DOHH2 (cell line): Measurements from ENCODE around the gene FBRSL1.
"Not testable (repeated sequence)": the region's sequence is repeated elsewhere in the genome, so short reads cannot be mapped to it uniquely, and the experiment has no call there.

ENCODE experiments used
- H3F3A ChIP-seq: fragments of 200-600 bp; sonication (generic), shearing (Covaris generic); 2 replicates; pipeline ENCODE4 v1.6.0; 2016; ENCODE audit warnings: antibody characterized with exemption, mild to moderate bottlenecking; ENCODE audit not compliant: control insufficient read depth, insufficient read depth
- H3K27ac ChIP-seq: fragments of 200-600 bp; sonication (generic); 2 replicates; pipeline ENCODE4 v1.5.1; 2014; ENCODE audit warnings: low read depth, mild to moderate bottlenecking, low read length, moderate library complexity
- H3K27me3 ChIP-seq: fragments of 200-600 bp; sonication (generic); 2 replicates; pipeline ENCODE4 v1.6.1; 2014; ENCODE audit warnings: mild to moderate bottlenecking, low read length, mixed read lengths; ENCODE audit not compliant: control insufficient read depth
- H3K36me3 ChIP-seq: fragments of 200-600 bp; sonication (generic); 2 replicates; pipeline ENCODE4 v1.6.1; 2014; ENCODE audit warnings: mild to moderate bottlenecking, low read length, moderate library complexity, mixed read lengths; ENCODE audit not compliant: control insufficient read depth
- H3K4me1 ChIP-seq: fragments of 200-600 bp; sonication (generic); 2 replicates; pipeline ENCODE4 v1.6.1; 2014; ENCODE audit warnings: mild to moderate bottlenecking, low read length, mixed read lengths; ENCODE audit not compliant: control insufficient read depth
- H3K4me2 ChIP-seq: fragments of 200-600 bp; sonication (generic); 2 replicates; pipeline ENCODE4 v1.6.0; 2014; ENCODE audit warnings: mild to moderate bottlenecking, low read length, moderate library complexity
- H3K4me3 ChIP-seq: fragments of 200-600 bp; sonication (generic); 2 replicates; pipeline ENCODE4 v1.5.1; 2014; ENCODE audit warnings: mild to moderate bottlenecking, low read length, mixed read lengths
- H3K79me2 ChIP-seq: fragments of 200-600 bp; sonication (generic); 2 replicates; pipeline ENCODE4 v1.6.1; 2014; ENCODE audit warnings: mild to moderate bottlenecking, low read length, mixed read lengths; ENCODE audit not compliant: control insufficient read depth
- H3K9me2 ChIP-seq: fragments of 200-600 bp; sonication (generic); replicated peaks from 2 replicates; pipeline ENCODE4 v1.6.1; 2014; ENCODE audit warnings: mild to moderate bottlenecking, low read length, mixed read lengths; ENCODE audit not compliant: control insufficient read depth
- H3K9me3 ChIP-seq: fragments of 200-600 bp; sonication (generic); 2 replicates; pipeline ENCODE4 v1.6.1; 2014; ENCODE audit warnings: antibody characterized with exemption, low read length, mixed read lengths; ENCODE audit not compliant: control insufficient read depth, insufficient read depth
- H4K20me1 ChIP-seq: fragments of 200-600 bp; sonication (generic); 2 replicates; pipeline ENCODE4 v1.6.0; 2014; ENCODE audit warnings: low read depth, mild to moderate bottlenecking, antibody characterized with exemption, low read length, moderate library complexity; ENCODE audit not compliant: control insufficient read depth, insufficient read depth
- EZH2phosphoT487 ChIP-seq: fragments of 200-600 bp; sonication (generic); IDR thresholded peaks from 2 replicates; pipeline ENCODE4 v1.6.1; 2017; ENCODE audit warnings: borderline replicate concordance, mild to moderate bottlenecking, antibody characterized with exemption, low read length, moderate library complexity, mixed read lengths
- TF ChIP-seq, protein P1 (sequence below): fragments of 200-600 bp; sonication (generic); IDR thresholded peaks from one replicate; pipeline ENCODE4 v1.5.1; 2014; ENCODE audit warnings: antibody characterized with exemption, mild to moderate bottlenecking, low read depth, low read length; ENCODE audit not compliant: poor library complexity, severe bottlenecking

Gene FBRSL1

DNA sequence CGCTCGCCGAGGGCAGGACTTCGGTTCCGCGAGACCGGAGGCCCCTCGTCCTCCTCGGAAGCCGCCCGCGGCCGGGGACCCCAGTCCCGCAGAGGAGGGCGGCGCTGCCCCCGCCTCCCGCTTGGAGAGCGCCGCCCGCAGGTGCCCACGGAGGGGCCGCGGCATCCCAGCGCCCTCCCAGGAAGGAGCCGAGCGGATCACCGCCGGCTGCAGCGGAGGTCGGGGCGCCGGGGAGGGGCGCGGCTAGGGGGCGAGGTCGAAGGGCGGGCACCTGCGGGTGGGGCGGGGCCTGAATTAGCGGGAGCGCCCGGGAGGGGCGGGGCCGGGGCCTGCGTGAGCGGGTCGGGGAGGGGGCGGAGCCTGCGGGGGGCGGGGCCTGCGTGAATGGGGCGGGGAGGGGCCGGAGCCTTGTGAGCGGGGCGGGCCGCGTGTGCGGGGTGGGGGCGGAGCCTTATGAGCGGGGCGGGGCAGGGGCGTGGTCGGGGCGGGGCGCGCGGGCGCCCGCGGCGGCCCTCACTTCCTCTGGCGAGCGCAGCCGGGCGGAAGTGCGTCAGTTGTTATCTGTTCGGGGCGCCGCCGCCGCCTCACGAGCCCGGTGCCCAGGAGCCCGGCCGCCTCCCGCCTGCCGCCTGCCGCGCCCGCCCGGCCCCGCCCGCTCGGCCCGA is at the start of gene FBRSL1:
Gene FBRSL1 (plus strand): TSS at position 550 of the 665 bp plus-strand sequence.
- Histone ChIP-seq H3K9me2 (no peaks in the 10 kb centered on the region), H3K36me3 (peaks cover 5% of the 10 kb centered on the region; the same call in 1 of the 2 replicates), H3K4me2 (peak within 1 kb of the TSS; percentile 93), H4K20me1 (peaks cover 17% of the 10 kb centered on the region; the same call in 1 of the 2 replicates), H3K79me2 (peaks cover 42% of the 10 kb centered on the region), H3K4me3 (peak within 1 kb of the TSS; percentile 79), H3K27ac (no peak within 1 kb of the TSS), H3K27me3 (peaks cover 23% of the 10 kb centered on the region), H3K9me3 (no peaks in the 10 kb centered on the region), H3F3A (peaks cover 3% of the 10 kb centered on the region), H3K4me1 (peaks cover 34% of the 10 kb centered on the region)
- TF ChIP-seq, protein P1, sequence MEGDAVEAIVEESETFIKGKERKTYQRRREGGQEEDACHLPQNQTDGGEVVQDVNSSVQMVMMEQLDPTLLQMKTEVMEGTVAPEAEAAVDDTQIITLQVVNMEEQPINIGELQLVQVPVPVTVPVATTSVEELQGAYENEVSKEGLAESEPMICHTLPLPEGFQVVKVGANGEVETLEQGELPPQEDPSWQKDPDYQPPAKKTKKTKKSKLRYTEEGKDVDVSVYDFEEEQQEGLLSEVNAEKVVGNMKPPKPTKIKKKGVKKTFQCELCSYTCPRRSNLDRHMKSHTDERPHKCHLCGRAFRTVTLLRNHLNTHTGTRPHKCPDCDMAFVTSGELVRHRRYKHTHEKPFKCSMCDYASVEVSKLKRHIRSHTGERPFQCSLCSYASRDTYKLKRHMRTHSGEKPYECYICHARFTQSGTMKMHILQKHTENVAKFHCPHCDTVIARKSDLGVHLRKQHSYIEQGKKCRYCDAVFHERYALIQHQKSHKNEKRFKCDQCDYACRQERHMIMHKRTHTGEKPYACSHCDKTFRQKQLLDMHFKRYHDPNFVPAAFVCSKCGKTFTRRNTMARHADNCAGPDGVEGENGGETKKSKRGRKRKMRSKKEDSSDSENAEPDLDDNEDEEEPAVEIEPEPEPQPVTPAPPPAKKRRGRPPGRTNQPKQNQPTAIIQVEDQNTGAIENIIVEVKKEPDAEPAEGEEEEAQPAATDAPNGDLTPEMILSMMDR: peak; percentile 21
- TF ChIP-seq EZH2phosphoT487: no peak

DNA sequence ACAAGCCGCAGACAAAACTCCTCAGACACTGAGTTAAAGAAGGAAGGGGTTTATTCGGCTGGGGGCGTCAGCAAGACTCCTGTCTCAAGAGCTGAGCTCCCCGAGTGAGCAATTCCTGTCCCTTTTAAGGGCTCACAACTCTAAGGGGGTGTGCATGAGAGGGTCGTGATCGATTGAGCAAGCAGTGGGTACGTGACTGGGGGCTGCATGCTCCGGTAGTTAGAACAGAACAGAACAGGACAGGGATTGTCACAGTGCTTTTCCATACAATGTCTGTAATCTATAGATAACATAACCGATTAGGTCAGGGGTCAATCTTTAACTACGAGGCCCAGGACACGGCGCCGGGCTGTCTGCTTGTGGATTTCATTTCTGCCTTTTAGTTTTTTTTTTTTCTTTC is 49.5 kb upstream of the FBRSL1 start:
- not testable (repeated sequence) for H3F3A ChIP-seq, H3K9me3 ChIP-seq, H3K4me2 ChIP-seq, H3K9me2 ChIP-seq, H4K20me1 ChIP-seq, H3K27me3 ChIP-seq, H3K27ac ChIP-seq, H3K4me3 ChIP-seq, H3K79me2 ChIP-seq, H3K36me3 ChIP-seq
- peaks cover 40% of the 10 kb centered on the region for H3K4me1 ChIP-seq

DNA sequence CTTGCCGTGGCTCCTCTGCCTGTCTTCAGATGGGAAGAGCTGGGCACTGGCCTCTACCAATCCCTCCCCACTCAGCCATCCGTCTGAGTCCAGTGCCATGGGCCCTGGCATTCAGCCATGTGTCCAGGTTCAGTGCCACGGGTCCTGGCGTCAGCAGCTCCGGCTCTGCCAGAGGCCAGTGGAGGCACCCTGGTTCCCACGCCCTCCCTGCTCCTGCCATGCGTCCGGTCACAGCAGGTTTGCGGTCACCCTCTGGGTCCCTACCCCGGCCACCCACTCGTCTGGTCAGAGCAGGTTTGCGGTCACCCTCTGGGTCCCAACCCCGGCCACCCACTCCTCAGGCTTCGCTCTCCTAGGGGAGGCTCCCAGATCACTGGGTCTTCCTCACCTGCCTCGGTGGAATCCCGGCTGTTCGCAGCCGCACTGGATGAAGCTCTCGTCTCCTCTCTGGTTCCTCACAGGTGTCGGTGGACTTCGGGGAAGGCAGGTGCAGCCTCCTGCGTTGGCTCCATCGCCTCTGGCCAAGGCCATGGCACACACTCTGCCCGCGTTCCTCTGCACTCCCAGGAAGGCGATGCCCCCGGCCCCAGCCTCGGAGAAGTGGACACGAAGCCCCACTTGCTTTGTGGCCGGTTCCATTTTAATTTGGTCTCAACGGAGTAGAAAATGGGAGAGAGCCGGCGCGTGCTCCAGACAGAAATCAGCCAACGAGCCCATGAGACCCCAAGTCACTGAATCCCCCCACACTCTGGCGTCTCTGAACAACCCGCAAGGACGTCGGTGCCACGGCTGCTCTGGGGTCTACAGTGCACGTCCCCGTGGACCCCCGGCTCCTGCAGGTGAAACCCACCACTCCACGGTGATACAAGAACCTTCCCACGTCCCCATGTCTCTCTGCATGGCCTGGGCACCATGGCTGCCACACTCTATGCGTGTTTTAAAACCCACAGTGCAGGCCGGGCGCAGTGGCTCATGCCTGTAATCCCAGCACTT is 47.8 kb upstream of the FBRSL1 start:
- TF ChIP-seq EZH2phosphoT487: no peak
- TF ChIP-seq, protein P1: no peak
- Histone ChIP-seq H3K27me3 (no peaks in the 10 kb centered on the region), H3K36me3 (no peaks in the 10 kb centered on the region), H3K4me2 (no peak overlapping the region), H3K4me1 (peaks cover 40% of the 10 kb centered on the region), H3K9me3 (no peaks in the 10 kb centered on the region), H3K79me2 (no peaks in the 10 kb centered on the region), H3F3A (no peaks in the 10 kb centered on the region), H3K4me3 (no peak overlapping the region), H4K20me1 (no peaks in the 10 kb centered on the region), H3K9me2 (no peaks in the 10 kb centered on the region), H3K27ac (no peak overlapping the region)

DNA sequence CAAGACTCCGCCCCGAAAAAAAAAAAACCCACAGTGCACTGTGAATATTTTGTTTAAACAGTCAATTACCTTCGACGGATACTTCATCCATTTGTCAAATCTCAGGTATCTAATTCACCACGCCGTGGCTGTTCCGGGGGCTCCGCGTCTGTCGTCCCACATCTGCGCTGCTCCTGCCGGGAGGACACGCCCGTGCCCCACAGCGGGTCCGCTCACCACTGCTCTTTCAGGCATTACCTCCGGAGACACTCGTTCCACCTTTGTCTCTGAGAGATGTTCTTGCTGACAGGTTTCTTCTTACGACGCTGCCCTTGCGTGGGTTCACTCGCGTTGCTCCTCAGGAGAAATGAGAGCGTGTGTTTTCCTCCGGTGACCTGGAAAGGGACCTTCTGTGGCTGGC is 46.9 kb upstream of the FBRSL1 start:
- no peak for TF ChIP-seq EZH2phosphoT487

More for the DNA sequence above, 46.9 kb upstream of the FBRSL1 start:
- H3K9me3 ChIP-seq: no peaks in the 10 kb centered on the region
- no peaks in the 10 kb centered on the region for H4K20me1 ChIP-seq
- H3K27me3 ChIP-seq: no peaks in the 10 kb centered on the region
- H3K79me2 ChIP-seq: no peaks in the 10 kb centered on the region
- no peak overlapping the region for H3K27ac ChIP-seq
- H3K36me3 ChIP-seq: no peaks in the 10 kb centered on the region
- no peak overlapping the region for H3K4me3 ChIP-seq
- no peaks in the 10 kb centered on the region for H3F3A ChIP-seq
- no peak overlapping the region for H3K4me2 ChIP-seq
- H3K4me1 ChIP-seq: peaks cover 41% of the 10 kb centered on the region
- no peaks in the 10 kb centered on the region for H3K9me2 ChIP-seq
